Body of pancreas (tissue), 4 donors: ENCODE results near the gene RBBP8NL. TPM values are rescaled to one million over a fixed set of nuclear protein-coding genes. Genes with fewer than 3 reads are reported as not detected.

Source experiments
- ATAC-seq: fragments of 150-250 bp; one replicate; pipeline ENCODE4 v1.9.1; 2016
- DNase-seq, 4 donors: peaks; one replicate each; pipeline ENCODE4 v3.0.0-alpha.2; 2019
- H3K27ac ChIP-seq, 4 donors: fragments of 200-600 bp; sonication (generic); 1 replicate in 3 of 4; 2 replicates in 1 of 4; pipeline versions ENCODE4 v1.5.1 to v1.6.1; 2016 to 2019; ENCODE audit warnings: mild to moderate bottlenecking in 1 of 4, mixed read lengths in 1 of 4, moderate library complexity in 1 of 4
- H3K27me3 ChIP-seq, 2 donors: fragments of 200-600 bp; sonication (generic); one replicate each; pipeline ENCODE4 v1.6.0; 2016; ENCODE audit warnings: mild to moderate bottlenecking in 1 of 2
- H3K36me3 ChIP-seq, 2 donors: fragments of 200-600 bp; sonication (generic); replicated peaks in 1 of 2; 2 replicates each; pipeline ENCODE4 v1.5.1; 2016; ENCODE audit warnings: low read depth in 2 of 2; ENCODE audit not compliant: insufficient read depth in 1 of 2
- H3K4me1 ChIP-seq: fragments of 200-600 bp; sonication (generic); one replicate; pipeline ENCODE4 v1.6.0; 2016
- H3K4me3 ChIP-seq, 2 donors: fragments of 200-600 bp; sonication (generic); 1 replicate in 1 of 2; 2 replicates in 1 of 2; pipeline ENCODE4 v1.5.1; 2016 to 2019
- H3K9me3 ChIP-seq, 3 donors: fragments of 200-600 bp; sonication (generic); 1 replicate in 2 of 3; 2 replicates in 1 of 3; pipeline ENCODE4 v1.5.1; 2016
- CTCF ChIP-seq, 7 experiments: fragments of 450-650 bp in 4 of 7; fragments of 200-600 bp in 3 of 7; sonication (generic) in 3 of 7; IDR thresholded peaks; one replicate each; pipeline ENCODE4 v1.5.1; 2016 to 2019; ENCODE audit warnings: antibody characterized with exemption in 7 of 7
- POLR2A ChIP-seq, 3 donors: fragments of 450-650 bp; IDR thresholded peaks; one replicate each; pipeline ENCODE4 v1.6.1; 2016; ENCODE audit warnings: antibody characterized with exemption in 3 of 3, mild to moderate bottlenecking in 2 of 3
- whole genome bisulfite sequencing, 2 donors: methylation state at CpG; one replicate each; pipeline ENCODE4 v1.1.5; 2017; 5-methylcytosine and 5-hydroxymethylcytosine counted together
- intact Hi-C: fragments of 100-400 bp; cut with DNase I; formaldehyde crosslinking; loops from one replicate; pipeline ENCODE4 v1.15.1; 2023
- total RNA-seq, 2 donors: library from RNA; depleted of rRNA; stranded (reverse); fragments of >200 nt; gene quantifications; one replicate each; pipeline ENCODE4 v1.1.0, GENCODE V29; 2016

RBBP8NL gene
- total RNA-seq, 2 donors from 2014 or later = 2.3 TPM

GRCh38 chr20:62404112-62404665 lies 23.1 kb downstream of the RBBP8NL start:
- Histone ChIP-seq H3K36me3 (no peaks in the 10 kb centered on the region), H3K27me3 (no peaks in the 10 kb centered on the region), H3K9me3 (no peaks in the 10 kb centered on the region), H3K4me3 (no peak overlapping the region), H3K4me1 (peaks cover 26% of the 10 kb centered on the region), H3K27ac (no peak overlapping the region)
- ATAC-seq (no peak), DNase-seq (no peak)
- intact Hi-C loops = no loop called here
- WGBS, 2 donors = 90 to 94% methylated on average over 9 of the region's 9 CpGs
- TF ChIP-seq POLR2A (IDR thresholded peaks at IDR 0.05) (no peak), CTCF (IDR thresholded peaks at IDR 0.05) (no peak)

GRCh38 chr20:62403331-62403730 lies 24.0 kb downstream of the RBBP8NL start:
- H3K9me3 ChIP-seq = no peaks in the 10 kb centered on the region
- intact Hi-C loops = no loop called here
- ATAC-seq (no peak), DNase-seq (no peak)
- no peaks in the 10 kb centered on the region for H3K36me3 ChIP-seq
- no peaks in the 10 kb centered on the region for H3K27me3 ChIP-seq
- H3K4me3 ChIP-seq = no peak overlapping the region
- TF ChIP-seq CTCF (IDR thresholded peaks at IDR 0.05) (no peak), POLR2A (IDR thresholded peaks at IDR 0.05) (no peak)
- peaks cover 24% of the 10 kb centered on the region for H3K4me1 ChIP-seq
- 84 to 90% methylated on average over 13 of the region's 13 CpGs for WGBS, 2 donors
- no peak overlapping the region for H3K27ac ChIP-seq

- Histone ChIP-seq H3K4me3 (no peak overlapping the region), H3K9me3 (no peaks in the 10 kb centered on the region), H3K27ac (no peak overlapping the region), H3K4me1 (peaks cover 20% of the 10 kb centered on the region), H3K36me3 (no peaks in the 10 kb centered on the region), H3K27me3 (no peaks in the 10 kb centered on the region)
- intact Hi-C loops = no loop called here
- 89 to 91% methylated on average over 7 to 23 of the region's 23 CpGs for WGBS, 2 donors
- TF ChIP-seq CTCF (IDR thresholded peaks at IDR 0.05) = no peak
- no peak for TF ChIP-seq POLR2A (IDR thresholded peaks at IDR 0.05)
- DNase-seq (no peak), ATAC-seq (no peak)
These were observed 24.7 kb downstream of the RBBP8NL start for GRCh38 chr20:62402456-62403150.

- 82 to 100% methylated on average over 1 to 21 of the region's 21 CpGs for WGBS, 2 donors
- no peak for DNase-seq
- ATAC-seq = no peak
These were observed 26.0 kb downstream of the RBBP8NL start for GRCh38 chr20:62401331-62401779.

More at GRCh38 chr20:62401331-62401779, 26.0 kb downstream of the RBBP8NL start:
- intact Hi-C loops = no loop called here
- no peaks in the 10 kb centered on the region for H3K36me3 ChIP-seq
- H3K4me3 ChIP-seq = no peak overlapping the region
- no peak overlapping the region for H3K27ac ChIP-seq
- H3K27me3 ChIP-seq = no peaks in the 10 kb centered on the region
- H3K9me3 ChIP-seq = no peaks in the 10 kb centered on the region
- peaks cover 13% of the 10 kb centered on the region for H3K4me1 ChIP-seq
- TF ChIP-seq POLR2A (IDR thresholded peaks at IDR 0.05) (no peak), CTCF (IDR thresholded peaks at IDR 0.05) (no peak)
